Gastrocnemius medialis (tissue), 4 donors: ENCODE data around the gene ZMAT3.

Source experiments
- POLR2A ChIP-seq, 2 donors: fragments of 450-650 bp; IDR thresholded peaks; one replicate each; pipeline ENCODE4 v1.6.1; 2017; ENCODE audit warnings: antibody characterized with exemption in 2 of 2, mild to moderate bottlenecking in 2 of 2, moderate library complexity in 2 of 2
- TF ChIP-seq, protein P1 (sequence below), 5 experiments: fragments of 450-650 bp in 3 of 5; fragments of 200-600 bp in 2 of 5; sonication (generic) in 2 of 5; IDR thresholded peaks in 4 of 5; conservative IDR thresholded peaks in 1 of 5; 1 replicate in 4 of 5; 2 replicates in 1 of 5; pipeline ENCODE4 v1.5.1; 2016 to 2019; ENCODE audit warnings: antibody characterized with exemption in 5 of 5, mild to moderate bottlenecking in 3 of 5, moderate library complexity in 3 of 5

DNA sequence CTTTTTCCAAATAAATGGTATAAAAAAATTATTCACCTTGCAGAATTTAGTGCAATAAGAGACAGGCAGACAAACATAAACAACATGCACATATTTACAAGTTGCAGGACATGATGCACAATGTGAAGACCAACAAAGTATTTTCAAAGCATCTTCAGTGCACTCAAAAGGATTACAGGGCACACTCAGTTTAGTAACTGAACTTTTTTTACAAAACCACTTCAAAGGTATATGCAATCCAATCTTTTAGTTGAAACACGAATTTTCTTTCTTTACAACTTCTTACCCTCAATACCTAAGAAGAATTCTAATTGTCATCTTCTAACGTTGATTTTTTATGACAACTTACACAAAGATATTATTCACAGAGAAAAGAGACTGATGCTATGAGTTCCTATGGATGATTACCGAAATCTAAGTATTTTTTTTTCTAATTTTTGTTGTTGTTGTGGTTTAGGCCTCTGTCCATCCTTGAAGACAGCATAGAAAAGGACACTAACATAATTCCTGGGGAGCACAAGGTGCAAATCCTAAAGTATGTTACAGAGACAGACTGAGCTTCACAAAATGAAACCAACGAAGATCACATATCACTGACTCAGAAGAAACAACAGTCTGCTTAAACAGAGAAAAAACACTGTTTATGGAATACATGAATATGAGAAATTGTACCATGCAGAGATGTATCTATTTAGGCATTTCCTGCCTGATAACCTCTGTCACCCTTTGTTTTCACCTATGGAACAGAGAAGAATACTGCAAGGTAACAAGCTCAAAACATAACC, 50.3 kb downstream of the ZMAT3 start:
- TF ChIP-seq, protein P1, sequence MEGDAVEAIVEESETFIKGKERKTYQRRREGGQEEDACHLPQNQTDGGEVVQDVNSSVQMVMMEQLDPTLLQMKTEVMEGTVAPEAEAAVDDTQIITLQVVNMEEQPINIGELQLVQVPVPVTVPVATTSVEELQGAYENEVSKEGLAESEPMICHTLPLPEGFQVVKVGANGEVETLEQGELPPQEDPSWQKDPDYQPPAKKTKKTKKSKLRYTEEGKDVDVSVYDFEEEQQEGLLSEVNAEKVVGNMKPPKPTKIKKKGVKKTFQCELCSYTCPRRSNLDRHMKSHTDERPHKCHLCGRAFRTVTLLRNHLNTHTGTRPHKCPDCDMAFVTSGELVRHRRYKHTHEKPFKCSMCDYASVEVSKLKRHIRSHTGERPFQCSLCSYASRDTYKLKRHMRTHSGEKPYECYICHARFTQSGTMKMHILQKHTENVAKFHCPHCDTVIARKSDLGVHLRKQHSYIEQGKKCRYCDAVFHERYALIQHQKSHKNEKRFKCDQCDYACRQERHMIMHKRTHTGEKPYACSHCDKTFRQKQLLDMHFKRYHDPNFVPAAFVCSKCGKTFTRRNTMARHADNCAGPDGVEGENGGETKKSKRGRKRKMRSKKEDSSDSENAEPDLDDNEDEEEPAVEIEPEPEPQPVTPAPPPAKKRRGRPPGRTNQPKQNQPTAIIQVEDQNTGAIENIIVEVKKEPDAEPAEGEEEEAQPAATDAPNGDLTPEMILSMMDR (IDR thresholded peaks at IDR 0.05 in 4 of 5, conservative IDR thresholded peaks at IDR 0.05 in 1 of 5): no peak
- TF ChIP-seq POLR2A (IDR thresholded peaks at IDR 0.05): no peak
